H9 (cell line): ENCODE results near the gene ZNF586. TPM values are rescaled to one million over a fixed set of nuclear protein-coding genes. Genes with fewer than 3 reads are reported as not detected.

Experiments
- DNase-seq: peaks from one replicate; pipeline ENCODE4 v3.0.0-alpha.2; 2017
- H2AFZ ChIP-seq: one replicate; pipeline ENCODE4 v1.6.1; 2013; ENCODE audit warnings: mild to moderate bottlenecking, low read length, control low read depth, moderate library complexity
- H2AK5ac ChIP-seq: 2 replicates; pipeline ENCODE4 v1.6.1; 2013; ENCODE audit warnings: low read length, control low read depth, mixed read lengths; ENCODE audit not compliant: insufficient read length
- H2BK120ac ChIP-seq: one replicate; pipeline ENCODE4 v1.6.1; 2013; ENCODE audit warnings: low read depth, mild to moderate bottlenecking, low read length, control low read depth, inconsistent platforms; ENCODE audit not compliant: poor library complexity, severe bottlenecking
- H2BK12ac ChIP-seq: 2 replicates; pipeline ENCODE4 v1.6.1; 2013; ENCODE audit warnings: low read length, control low read depth, mixed read lengths, low read depth; ENCODE audit not compliant: insufficient read length
- H2BK15ac ChIP-seq: 2 replicates; pipeline ENCODE4 v1.6.1; 2013; ENCODE audit warnings: low read depth, low read length, control low read depth
- H2BK20ac ChIP-seq: one replicate; pipeline ENCODE4 v1.6.1; 2013; ENCODE audit warnings: low read depth, mild to moderate bottlenecking, low read length, control low read depth, inconsistent platforms; ENCODE audit not compliant: poor library complexity, severe bottlenecking
- H2BK5ac ChIP-seq: 2 replicates; pipeline ENCODE4 v1.6.1; 2013; ENCODE audit warnings: low read length, control low read depth, mixed read lengths; ENCODE audit not compliant: insufficient read length
- H3K14ac ChIP-seq: 2 replicates; pipeline ENCODE4 v1.6.1; 2013; ENCODE audit warnings: low read length, control low read depth; ENCODE audit not compliant: insufficient read depth
- H3K18ac ChIP-seq: 2 replicates; pipeline ENCODE4 v1.6.1; 2013; ENCODE audit warnings: low read depth, mild to moderate bottlenecking, mixed read lengths, low read length, control low read depth; ENCODE audit not compliant: insufficient read length
- H3K23ac ChIP-seq: 2 replicates; pipeline ENCODE4 v1.6.1; 2013; ENCODE audit warnings: low read length, control low read depth, mixed read lengths, low read depth; ENCODE audit not compliant: insufficient read length
- H3K23me2 ChIP-seq: 2 replicates; pipeline ENCODE4 v1.6.1; 2013; ENCODE audit warnings: low read depth, mild to moderate bottlenecking, mixed read lengths, low read length, control low read depth; ENCODE audit not compliant: insufficient read length, poor library complexity, severe bottlenecking
- H3K27ac ChIP-seq: 2 replicates; pipeline ENCODE4 v1.5.1; 2013; ENCODE audit warnings: low read length, control low read depth, mixed read lengths, low read depth; ENCODE audit not compliant: insufficient read length
- H3K27me3 ChIP-seq: 2 replicates; pipeline ENCODE4 v1.6.1; 2013; ENCODE audit warnings: low read length, control low read depth, inconsistent platforms; ENCODE audit not compliant: insufficient read depth
- H3K4ac ChIP-seq: 2 replicates; pipeline ENCODE4 v1.6.1; 2013; ENCODE audit warnings: low read depth, mild to moderate bottlenecking, control low read depth, inconsistent platforms, low read length, moderate library complexity
- H3K4me1 ChIP-seq: 2 replicates; pipeline ENCODE4 v1.6.1; 2013; ENCODE audit warnings: low read length, control low read depth, inconsistent platforms; ENCODE audit not compliant: insufficient read depth
- H3K4me2 ChIP-seq: 2 replicates; pipeline ENCODE4 v1.6.1; 2013; ENCODE audit warnings: low read length, control low read depth, mixed read lengths; ENCODE audit not compliant: insufficient read length, insufficient read depth
- H3K56ac ChIP-seq: 2 replicates; pipeline ENCODE4 v1.6.1; 2013; ENCODE audit warnings: low read depth, mild to moderate bottlenecking, mixed read lengths, low read length, control low read depth; ENCODE audit not compliant: insufficient read length
- H3K79me1 ChIP-seq: 2 replicates; pipeline ENCODE4 v1.6.1; 2013; ENCODE audit warnings: low read depth, mild to moderate bottlenecking, moderate library complexity, low read length, control low read depth, inconsistent platforms; ENCODE audit not compliant: insufficient read depth, poor library complexity, severe bottlenecking
- H3K79me2 ChIP-seq: 2 replicates; pipeline ENCODE4 v1.6.1; 2013; ENCODE audit warnings: low read length, control low read depth, inconsistent platforms; ENCODE audit not compliant: insufficient read depth
- H3K9ac ChIP-seq: 2 replicates; pipeline ENCODE4 v1.6.1; 2013; ENCODE audit warnings: low read length, control low read depth, mixed read lengths; ENCODE audit not compliant: insufficient read length; ENCODE audit errors: extremely low read depth
- H3K9me3 ChIP-seq: one replicate; pipeline ENCODE4 v1.6.1; 2013; ENCODE audit warnings: low read depth, low read length, inconsistent platforms; ENCODE audit not compliant: control insufficient read depth
- H3T11ph ChIP-seq: one replicate; pipeline ENCODE4 v1.6.1; 2013; ENCODE audit warnings: mild to moderate bottlenecking, low read length, control low read depth, inconsistent platforms
- H4K20me1 ChIP-seq: one replicate; pipeline ENCODE4 v1.6.1; 2013; ENCODE audit not compliant: control insufficient read depth, insufficient read length, insufficient read depth
- H4K5ac ChIP-seq: 2 replicates; pipeline ENCODE4 v1.6.1; 2013; ENCODE audit warnings: low read depth, mild to moderate bottlenecking, mixed read lengths, low read length, control low read depth; ENCODE audit not compliant: insufficient read length
- H4K8ac ChIP-seq: replicated peaks from 2 replicates; pipeline ENCODE4 v1.6.1; 2013; ENCODE audit warnings: low read length, control low read depth, mixed read lengths, low read depth; ENCODE audit not compliant: insufficient read length
- H4K91ac ChIP-seq: 2 replicates; pipeline ENCODE4 v1.6.1; 2013; ENCODE audit warnings: low read depth, mild to moderate bottlenecking, moderate library complexity, mixed read lengths, low read length, control low read depth; ENCODE audit not compliant: insufficient read length
- H3K27ac Mint-ChIP-seq, 3 experiments: 2 replicates in 2 of 3; 3 replicates in 1 of 3; pipeline ENCODE4 v1.8.0; 2020 to 2021; ENCODE audit warnings: mixed read lengths in 3 of 3, mild to moderate bottlenecking in 1 of 3, moderate library complexity in 1 of 3
- H3K27me3 Mint-ChIP-seq: 2 replicates; pipeline ENCODE4 v1.8.0; 2021; ENCODE audit warnings: low read depth, mild to moderate bottlenecking, moderate library complexity, mixed read lengths
- H3K36me3 Mint-ChIP-seq, 3 experiments: 2 replicates in 2 of 3; 3 replicates in 1 of 3; pipeline ENCODE4 v1.8.0; 2020 to 2021; ENCODE audit warnings: low read depth in 3 of 3, mixed read lengths in 3 of 3; ENCODE audit not compliant: insufficient read depth in 1 of 3
- H3K4me1 Mint-ChIP-seq, 2 experiments: 2 replicates each; pipeline ENCODE4 v1.8.0; 2020; ENCODE audit warnings: mixed read lengths in 2 of 2
- H3K4me3 Mint-ChIP-seq, 2 experiments: 2 replicates in 1 of 2; 3 replicates in 1 of 2; pipeline ENCODE4 v1.8.0; 2020 to 2021; ENCODE audit warnings: mild to moderate bottlenecking in 2 of 2, mixed read lengths in 2 of 2, moderate library complexity in 1 of 2
- H3K9me3 Mint-ChIP-seq, 2 experiments: 2 replicates in 1 of 2; 3 replicates in 1 of 2; pipeline ENCODE4 v1.8.0; 2020; ENCODE audit warnings: mild to moderate bottlenecking in 2 of 2, mixed read lengths in 2 of 2, moderate library complexity in 1 of 2
- CTCF ChIP-seq: fragments of 200-600 bp; sonication (generic); conservative IDR thresholded peaks from 3 replicates; pipeline ENCODE4 v1.8.0; 2021; ENCODE audit warnings: antibody characterized with exemption, mild to moderate bottlenecking
- WGBS: extraction: QIAGEN DNeasy Blood & Tissue Kit; methylation state at CpG from one replicate; pipeline ENCODE4 v1.1.7; 2013; ENCODE audit warnings: missing lambda C conversion rate, low lambda C conversion rate, mixed read lengths; ENCODE audit not compliant: insufficient read length; ENCODE audit errors: extremely low coverage; 5-methylcytosine and 5-hydroxymethylcytosine counted together
- total RNA-seq: library from RNA; stranded (reverse); gene quantifications from 2 replicates; pipeline ENCODE4 v1.2.1, GENCODE V29; 2021

ZNF586 gene
- total RNA-seq, 1 experiment from 2014 or later = 17.6 TPM

DNA sequence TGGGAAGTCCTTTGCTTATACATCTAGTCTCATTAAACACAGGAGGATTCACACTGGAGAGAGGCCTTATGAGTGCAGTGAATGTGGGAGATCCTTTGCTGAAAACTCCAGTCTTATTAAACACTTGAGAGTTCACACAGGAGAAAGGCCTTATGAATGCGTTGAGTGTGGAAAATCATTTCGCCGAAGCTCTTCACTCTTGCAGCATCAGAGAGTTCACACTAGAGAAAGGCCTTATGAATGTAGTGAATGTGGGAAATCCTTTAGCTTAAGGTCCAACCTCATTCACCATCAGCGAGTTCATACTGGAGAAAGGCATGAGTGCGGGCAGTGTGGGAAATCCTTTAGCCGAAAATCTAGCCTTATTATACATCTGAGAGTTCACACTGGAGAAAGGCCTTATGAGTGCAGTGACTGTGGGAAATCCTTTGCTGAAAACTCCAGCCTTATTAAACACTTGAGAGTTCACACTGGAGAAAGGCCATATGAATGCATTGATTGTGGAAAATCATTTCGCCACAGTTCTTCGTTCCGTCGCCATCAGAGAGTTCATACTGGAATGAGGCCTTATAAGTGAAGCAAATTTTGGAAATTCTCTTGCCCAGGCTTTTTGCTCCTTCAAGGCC, 9.9 kb downstream of the ZNF586 start:
- no peak overlapping the region for H3T11ph ChIP-seq
- Mint-ChIP-seq H3K36me3 (peaks cover 48 to 65% (median 55%) of the 10 kb centered on the region in 3 experiments), H3K4me3 (no peak overlapping the region), H3K9me3 (peaks cover 0 to 4% of the 10 kb centered on the region in 2 experiments; a peak in 2 of 5 replicates), H3K4me1 (no peaks in the 10 kb centered on the region), H3K27me3 (no peaks in the 10 kb centered on the region), H3K27ac (no peak overlapping the region)
- no peak overlapping the region for H2BK12ac ChIP-seq
- no peaks in the 10 kb centered on the region for H3K79me1 ChIP-seq
- H3K4ac ChIP-seq = no peak overlapping the region
- no peak overlapping the region for H3K18ac ChIP-seq
- H2AK5ac ChIP-seq = no peak overlapping the region
- no peak overlapping the region for H3K27ac ChIP-seq
- H3K23me2 ChIP-seq = no peaks in the 10 kb centered on the region
- H3K9ac ChIP-seq = no peak overlapping the region
- no peak overlapping the region for H2AFZ ChIP-seq
- no peak overlapping the region for H2BK5ac ChIP-seq
- no peak overlapping the region for H4K91ac ChIP-seq
- H4K8ac ChIP-seq = no peak overlapping the region
- H2BK15ac ChIP-seq = no peak overlapping the region
- H3K23ac ChIP-seq = no peak overlapping the region
- H3K27me3 ChIP-seq = no peaks in the 10 kb centered on the region
- no peak overlapping the region for H3K4me2 ChIP-seq
- no peaks in the 10 kb centered on the region for H3K9me3 ChIP-seq
- H4K20me1 ChIP-seq = no peaks in the 10 kb centered on the region
- H2BK20ac ChIP-seq = no peak overlapping the region
- H3K4me1 ChIP-seq = no peaks in the 10 kb centered on the region
- H3K14ac ChIP-seq = no peak overlapping the region
- no peak overlapping the region for H4K5ac ChIP-seq
- no peak overlapping the region for H2BK120ac ChIP-seq
- WGBS = no CpG with 5 or more reads among the region's 10 CpGs
- TF ChIP-seq CTCF = no peak
- H3K79me2 ChIP-seq = peaks cover 14% of the 10 kb centered on the region; the same call in 1 of the 2 replicates
- H3K56ac ChIP-seq = no peak overlapping the region
- no peak for DNase-seq
